NCI-H2227 (cell line): ENCODE results near the gene KCNJ3.
"Not testable (repeated sequence)": the region's sequence is repeated elsewhere in the genome, so short reads cannot be mapped to it uniquely, and the experiment has no call there.

Experiments used
- DNase-seq: peaks from one replicate; lab custom pipeline; 2025; ENCODE audit not compliant: unreplicated experiment; lab: John Stamatoyannopoulos, UW

The KCNJ3 gene

GRCh38 chr2:154836632-154837031 is 138.1 kb downstream of the KCNJ3 start:
- no peak for DNase-seq

GRCh38 chr2:154837035-154837434 is 138.5 kb downstream of the KCNJ3 start:
- DNase-seq, result no peak

GRCh38 chr2:154844513-154844912 is 146.0 kb downstream of the KCNJ3 start:
- DNase-seq, result no peak

GRCh38 chr2:154846842-154847241 is 148.3 kb downstream of the KCNJ3 start:
- no peak for DNase-seq

- DNase-seq, result no peak
Observed at GRCh38 chr2:154849482-154849881, 151.0 kb downstream of the KCNJ3 start.

GRCh38 chr2:154850532-154850931 is 152.0 kb downstream of the KCNJ3 start:
- DNase-seq, result no peak

GRCh38 chr2:154855138-154855537 is 156.6 kb downstream of the KCNJ3 start:
- DNase-seq, result no peak

GRCh38 chr2:154867151-154867550 is 168.7 kb downstream of the KCNJ3 start:
- not testable (repeated sequence) for DNase-seq

GRCh38 chr2:154875999-154876398 is 177.5 kb downstream of the KCNJ3 start:
- DNase-seq, result no peak

GRCh38 chr2:154882725-154883124 is 184.2 kb downstream of the KCNJ3 start:
- no peak for DNase-seq

- DNase-seq, result no peak
Observed at GRCh38 chr2:154886316-154886715, 187.8 kb downstream of the KCNJ3 start.

GRCh38 chr2:154898269-154898668 is 199.8 kb downstream of the KCNJ3 start:
- DNase-seq, result no peak

- no peak for DNase-seq
Observed at GRCh38 chr2:154901063-154901462, 202.6 kb downstream of the KCNJ3 start.
